Measurements from ENCODE around the gene RIMS1. TPM values are rescaled to one million over a fixed set of nuclear protein-coding genes. Genes with fewer than 3 reads are reported as not detected.

RIMS1 gene
- total RNA-seq, 1 experiment from 2014 or later: 1.1 TPM

DNA sequence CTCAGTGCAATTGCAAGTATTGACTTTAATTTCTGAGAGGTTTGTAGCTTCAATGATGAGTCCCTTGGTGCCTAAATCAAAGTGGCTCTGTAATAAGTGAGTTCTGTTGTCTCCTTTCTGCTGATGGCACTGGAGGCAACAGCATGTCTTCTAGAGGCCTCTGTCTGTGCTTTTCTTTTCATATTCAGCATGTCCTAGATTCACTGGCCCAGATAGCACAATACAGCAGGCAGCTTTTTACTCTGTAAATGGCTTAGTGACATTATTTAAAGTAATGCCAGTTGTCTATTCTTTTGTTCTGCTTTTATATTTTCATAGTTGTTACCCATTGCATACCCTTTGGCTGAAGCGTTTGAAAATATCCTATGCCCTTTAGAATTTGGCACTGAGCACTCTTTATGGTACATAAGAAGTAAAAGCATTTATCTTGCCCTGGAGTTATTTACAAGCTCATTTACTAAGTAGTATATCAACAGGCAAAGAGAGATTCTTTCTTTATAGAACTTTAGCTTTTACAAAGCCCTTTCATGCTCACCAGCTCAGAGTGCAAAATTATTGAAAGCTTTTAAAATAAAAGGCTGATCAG, 464.0 kb downstream of the RIMS1 start:
- Mint-ChIP-seq H3K27me3 (ENCODE audit: low read depth) (no peaks in the 10 kb centered on the region), H3K9me3 (no peaks in the 10 kb centered on the region), H3K4me3 (no peak overlapping the region), H3K27ac (no peak overlapping the region), H3K36me3 (no peaks in the 10 kb centered on the region), H3K4me1 (no peaks in the 10 kb centered on the region)
- CTCF ChIA-PET: no interaction called here
- ATAC-seq (peak; percentile 30; the same call in 1 of the 2 replicates), DNase-seq (ENCODE audit: low spot score) (no peak)
- POLR2A ChIA-PET: no interaction called here
- TF ChIP-seq FOXP1 (CRISPR knock-in tag; IDR thresholded peaks at IDR 0.05; ENCODE audit: borderline replicate concordance): no peak
- TF ChIP-seq NR2C2 (CRISPR knock-in tag; IDR thresholded peaks at IDR 0.05): no peak
- TF ChIP-seq, protein P1, sequence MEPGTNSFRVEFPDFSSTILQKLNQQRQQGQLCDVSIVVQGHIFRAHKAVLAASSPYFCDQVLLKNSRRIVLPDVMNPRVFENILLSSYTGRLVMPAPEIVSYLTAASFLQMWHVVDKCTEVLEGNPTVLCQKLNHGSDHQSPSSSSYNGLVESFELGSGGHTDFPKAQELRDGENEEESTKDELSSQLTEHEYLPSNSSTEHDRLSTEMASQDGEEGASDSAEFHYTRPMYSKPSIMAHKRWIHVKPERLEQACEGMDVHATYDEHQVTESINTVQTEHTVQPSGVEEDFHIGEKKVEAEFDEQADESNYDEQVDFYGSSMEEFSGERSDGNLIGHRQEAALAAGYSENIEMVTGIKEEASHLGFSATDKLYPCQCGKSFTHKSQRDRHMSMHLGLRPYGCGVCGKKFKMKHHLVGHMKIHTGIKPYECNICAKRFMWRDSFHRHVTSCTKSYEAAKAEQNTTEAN (CRISPR knock-in tag; IDR thresholded peaks at IDR 0.05): no peak
- TF ChIP-seq JUN (CRISPR knock-in tag; IDR thresholded peaks at IDR 0.05): no peak

DNA sequence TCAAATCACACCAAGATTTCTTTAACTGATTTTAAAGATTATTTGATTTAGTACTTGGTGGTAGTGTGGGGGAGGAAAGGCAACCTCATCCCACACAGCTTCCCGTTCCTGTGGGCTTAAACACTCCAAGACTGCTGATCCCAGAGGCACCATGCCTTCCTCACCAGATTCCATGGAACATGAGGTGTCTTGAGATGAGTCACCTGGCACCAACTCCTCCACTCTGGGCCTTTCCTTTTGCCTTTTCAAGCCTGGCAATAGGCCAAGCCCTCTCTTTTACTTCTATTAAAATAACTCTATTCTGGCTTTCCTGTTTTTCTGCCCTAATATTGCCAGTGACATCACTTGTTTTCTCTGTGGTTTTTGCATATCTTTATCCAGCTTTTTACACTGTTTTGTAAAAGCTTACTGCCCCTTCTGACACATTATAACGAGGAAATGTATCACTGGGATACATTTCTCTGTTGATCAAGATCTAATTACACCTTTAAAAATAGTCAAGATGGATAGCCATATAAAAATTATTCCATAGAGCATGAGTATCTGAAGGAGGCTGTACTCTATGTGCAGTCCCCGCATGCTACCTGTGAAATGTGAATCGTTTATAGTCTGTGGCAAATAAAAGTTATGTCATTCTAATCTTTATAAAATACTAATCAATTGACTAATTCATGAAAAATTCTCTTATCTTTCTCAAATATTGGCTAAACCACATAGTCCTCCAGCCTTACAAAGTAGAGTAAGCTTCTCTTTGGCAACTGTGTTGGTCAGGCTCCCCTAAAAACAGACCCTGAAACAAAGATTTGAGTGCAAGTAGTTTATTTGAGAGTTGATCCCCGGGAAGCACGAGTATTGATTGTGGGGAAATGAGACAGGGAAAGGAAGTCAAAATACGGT, 477.7 kb downstream of the RIMS1 start:
- CTCF ChIA-PET: no interaction called here
- ATAC-seq: no peak

More for the DNA sequence above, 477.7 kb downstream of the RIMS1 start:
- POLR2A ChIA-PET: no interaction called here
- Mint-ChIP-seq H3K36me3 (no peaks in the 10 kb centered on the region), H3K4me1 (no peaks in the 10 kb centered on the region), H3K27ac (no peak overlapping the region), H3K4me3 (no peak overlapping the region), H3K9me3 (no peaks in the 10 kb centered on the region), H3K27me3 (ENCODE audit: low read depth) (no peaks in the 10 kb centered on the region)
- no peak for DNase-seq (ENCODE audit: low spot score)
- TF ChIP-seq ZNF396 (CRISPR knock-in tag; IDR thresholded peaks at IDR 0.05; ENCODE audit: borderline replicate concordance) (no peak), EMX1 (CRISPR knock-in tag; IDR thresholded peaks at IDR 0.05) (no peak), ZNF317 (CRISPR knock-in tag; IDR thresholded peaks at IDR 0.05; ENCODE audit: borderline replicate concordance, low read depth) (no peak), JAZF1 (CRISPR knock-in tag; IDR thresholded peaks at IDR 0.05) (no peak), ZBTB21 (CRISPR knock-in tag; IDR thresholded peaks at IDR 0.05; ENCODE audit: borderline replicate concordance) (no peak), SOX15 (CRISPR knock-in tag; IDR thresholded peaks at IDR 0.05) (no peak), TCF7 (CRISPR knock-in tag; IDR thresholded peaks at IDR 0.05; ENCODE audit: low read depth) (no peak), ZNF219 (CRISPR knock-in tag; IDR thresholded peaks at IDR 0.05; ENCODE audit: borderline replicate concordance) (no peak), ESRRA (CRISPR knock-in tag; IDR thresholded peaks at IDR 0.05; ENCODE audit: borderline replicate concordance) (no peak), ZNF671 (CRISPR knock-in tag; IDR thresholded peaks at IDR 0.05) (no peak)
- TF ChIP-seq, protein P2, sequence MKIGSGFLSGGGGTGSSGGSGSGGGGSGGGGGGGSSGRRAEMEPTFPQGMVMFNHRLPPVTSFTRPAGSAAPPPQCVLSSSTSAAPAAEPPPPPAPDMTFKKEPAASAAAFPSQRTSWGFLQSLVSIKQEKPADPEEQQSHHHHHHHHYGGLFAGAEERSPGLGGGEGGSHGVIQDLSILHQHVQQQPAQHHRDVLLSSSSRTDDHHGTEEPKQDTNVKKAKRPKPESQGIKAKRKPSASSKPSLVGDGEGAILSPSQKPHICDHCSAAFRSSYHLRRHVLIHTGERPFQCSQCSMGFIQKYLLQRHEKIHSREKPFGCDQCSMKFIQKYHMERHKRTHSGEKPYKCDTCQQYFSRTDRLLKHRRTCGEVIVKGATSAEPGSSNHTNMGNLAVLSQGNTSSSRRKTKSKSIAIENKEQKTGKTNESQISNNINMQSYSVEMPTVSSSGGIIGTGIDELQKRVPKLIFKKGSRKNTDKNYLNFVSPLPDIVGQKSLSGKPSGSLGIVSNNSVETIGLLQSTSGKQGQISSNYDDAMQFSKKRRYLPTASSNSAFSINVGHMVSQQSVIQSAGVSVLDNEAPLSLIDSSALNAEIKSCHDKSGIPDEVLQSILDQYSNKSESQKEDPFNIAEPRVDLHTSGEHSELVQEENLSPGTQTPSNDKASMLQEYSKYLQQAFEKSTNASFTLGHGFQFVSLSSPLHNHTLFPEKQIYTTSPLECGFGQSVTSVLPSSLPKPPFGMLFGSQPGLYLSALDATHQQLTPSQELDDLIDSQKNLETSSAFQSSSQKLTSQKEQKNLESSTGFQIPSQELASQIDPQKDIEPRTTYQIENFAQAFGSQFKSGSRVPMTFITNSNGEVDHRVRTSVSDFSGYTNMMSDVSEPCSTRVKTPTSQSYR (CRISPR knock-in tag; IDR thresholded peaks at IDR 0.05): no peak
- TF ChIP-seq, protein P3, sequence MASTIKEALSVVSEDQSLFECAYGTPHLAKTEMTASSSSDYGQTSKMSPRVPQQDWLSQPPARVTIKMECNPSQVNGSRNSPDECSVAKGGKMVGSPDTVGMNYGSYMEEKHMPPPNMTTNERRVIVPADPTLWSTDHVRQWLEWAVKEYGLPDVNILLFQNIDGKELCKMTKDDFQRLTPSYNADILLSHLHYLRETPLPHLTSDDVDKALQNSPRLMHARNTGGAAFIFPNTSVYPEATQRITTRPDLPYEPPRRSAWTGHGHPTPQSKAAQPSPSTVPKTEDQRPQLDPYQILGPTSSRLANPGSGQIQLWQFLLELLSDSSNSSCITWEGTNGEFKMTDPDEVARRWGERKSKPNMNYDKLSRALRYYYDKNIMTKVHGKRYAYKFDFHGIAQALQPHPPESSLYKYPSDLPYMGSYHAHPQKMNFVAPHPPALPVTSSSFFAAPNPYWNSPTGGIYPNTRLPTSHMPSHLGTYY (CRISPR knock-in tag; IDR thresholded peaks at IDR 0.05): no peak
- TF ChIP-seq, protein P4, sequence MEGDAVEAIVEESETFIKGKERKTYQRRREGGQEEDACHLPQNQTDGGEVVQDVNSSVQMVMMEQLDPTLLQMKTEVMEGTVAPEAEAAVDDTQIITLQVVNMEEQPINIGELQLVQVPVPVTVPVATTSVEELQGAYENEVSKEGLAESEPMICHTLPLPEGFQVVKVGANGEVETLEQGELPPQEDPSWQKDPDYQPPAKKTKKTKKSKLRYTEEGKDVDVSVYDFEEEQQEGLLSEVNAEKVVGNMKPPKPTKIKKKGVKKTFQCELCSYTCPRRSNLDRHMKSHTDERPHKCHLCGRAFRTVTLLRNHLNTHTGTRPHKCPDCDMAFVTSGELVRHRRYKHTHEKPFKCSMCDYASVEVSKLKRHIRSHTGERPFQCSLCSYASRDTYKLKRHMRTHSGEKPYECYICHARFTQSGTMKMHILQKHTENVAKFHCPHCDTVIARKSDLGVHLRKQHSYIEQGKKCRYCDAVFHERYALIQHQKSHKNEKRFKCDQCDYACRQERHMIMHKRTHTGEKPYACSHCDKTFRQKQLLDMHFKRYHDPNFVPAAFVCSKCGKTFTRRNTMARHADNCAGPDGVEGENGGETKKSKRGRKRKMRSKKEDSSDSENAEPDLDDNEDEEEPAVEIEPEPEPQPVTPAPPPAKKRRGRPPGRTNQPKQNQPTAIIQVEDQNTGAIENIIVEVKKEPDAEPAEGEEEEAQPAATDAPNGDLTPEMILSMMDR (IDR thresholded peaks at IDR 0.05): no peak
- TF ChIP-seq, protein P5, sequence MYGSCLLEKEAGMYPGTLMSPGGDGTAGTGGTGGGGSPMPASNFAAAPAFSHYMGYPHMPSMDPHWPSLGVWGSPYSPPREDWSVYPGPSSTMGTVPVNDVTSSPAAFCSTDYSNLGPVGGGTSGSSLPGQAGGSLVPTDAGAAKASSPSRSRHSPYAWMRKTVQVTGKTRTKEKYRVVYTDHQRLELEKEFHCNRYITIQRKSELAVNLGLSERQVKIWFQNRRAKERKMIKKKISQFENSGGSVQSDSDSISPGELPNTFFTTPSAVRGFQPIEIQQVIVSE (CRISPR knock-in tag; IDR thresholded peaks at IDR 0.05; ENCODE audit: borderline replicate concordance): no peak
- TF ChIP-seq, protein P6, sequence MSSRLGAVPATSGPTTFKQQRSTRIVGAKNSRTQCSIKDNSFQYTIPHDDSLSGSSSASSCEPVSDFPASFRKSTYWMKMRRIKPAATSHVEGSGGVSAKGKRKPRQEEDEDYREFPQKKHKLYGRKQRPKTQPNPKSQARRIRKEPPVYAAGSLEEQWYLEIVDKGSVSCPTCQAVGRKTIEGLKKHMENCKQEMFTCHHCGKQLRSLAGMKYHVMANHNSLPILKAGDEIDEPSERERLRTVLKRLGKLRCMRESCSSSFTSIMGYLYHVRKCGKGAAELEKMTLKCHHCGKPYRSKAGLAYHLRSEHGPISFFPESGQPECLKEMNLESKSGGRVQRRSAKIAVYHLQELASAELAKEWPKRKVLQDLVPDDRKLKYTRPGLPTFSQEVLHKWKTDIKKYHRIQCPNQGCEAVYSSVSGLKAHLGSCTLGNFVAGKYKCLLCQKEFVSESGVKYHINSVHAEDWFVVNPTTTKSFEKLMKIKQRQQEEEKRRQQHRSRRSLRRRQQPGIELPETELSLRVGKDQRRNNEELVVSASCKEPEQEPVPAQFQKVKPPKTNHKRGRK (CRISPR knock-in tag; IDR thresholded peaks at IDR 0.05; ENCODE audit: borderline replicate concordance): no peak
- TF ChIP-seq, protein P1 (CRISPR knock-in tag; IDR thresholded peaks at IDR 0.05): no peak
- TF ChIP-seq, protein P7, sequence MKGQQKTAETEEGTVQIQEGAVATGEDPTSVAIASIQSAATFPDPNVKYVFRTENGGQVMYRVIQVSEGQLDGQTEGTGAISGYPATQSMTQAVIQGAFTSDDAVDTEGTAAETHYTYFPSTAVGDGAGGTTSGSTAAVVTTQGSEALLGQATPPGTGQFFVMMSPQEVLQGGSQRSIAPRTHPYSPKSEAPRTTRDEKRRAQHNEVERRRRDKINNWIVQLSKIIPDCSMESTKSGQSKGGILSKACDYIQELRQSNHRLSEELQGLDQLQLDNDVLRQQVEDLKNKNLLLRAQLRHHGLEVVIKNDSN (CRISPR knock-in tag; IDR thresholded peaks at IDR 0.05): no peak
- TF ChIP-seq, protein P8, sequence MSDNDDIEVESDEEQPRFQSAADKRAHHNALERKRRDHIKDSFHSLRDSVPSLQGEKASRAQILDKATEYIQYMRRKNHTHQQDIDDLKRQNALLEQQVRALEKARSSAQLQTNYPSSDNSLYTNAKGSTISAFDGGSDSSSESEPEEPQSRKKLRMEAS (CRISPR knock-in tag; IDR thresholded peaks at IDR 0.05): no peak

Measured in WTC11 (cell line).